ENCODE measurements around the gene NTRK2.

DNA sequence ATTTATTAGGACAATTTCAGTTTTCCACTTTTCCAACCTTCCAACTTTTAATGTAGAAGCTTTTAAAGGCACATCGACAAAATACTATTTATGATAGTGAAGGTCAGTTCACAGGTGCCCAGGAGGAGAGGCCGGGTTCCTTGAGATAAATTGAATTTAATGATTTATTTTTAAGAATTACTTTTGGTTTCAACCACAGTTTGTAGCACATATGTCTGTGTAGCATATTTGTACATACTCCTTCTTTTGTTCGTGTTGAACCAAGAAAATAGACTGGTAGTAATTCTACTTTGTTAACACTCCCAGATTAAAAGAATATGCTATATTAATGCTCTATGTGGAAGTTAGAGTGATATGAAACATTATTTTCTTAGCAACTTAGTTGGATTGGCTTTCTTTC is 46.7 kb downstream of the NTRK2 start:
- TF ChIP-seq, protein P1, sequence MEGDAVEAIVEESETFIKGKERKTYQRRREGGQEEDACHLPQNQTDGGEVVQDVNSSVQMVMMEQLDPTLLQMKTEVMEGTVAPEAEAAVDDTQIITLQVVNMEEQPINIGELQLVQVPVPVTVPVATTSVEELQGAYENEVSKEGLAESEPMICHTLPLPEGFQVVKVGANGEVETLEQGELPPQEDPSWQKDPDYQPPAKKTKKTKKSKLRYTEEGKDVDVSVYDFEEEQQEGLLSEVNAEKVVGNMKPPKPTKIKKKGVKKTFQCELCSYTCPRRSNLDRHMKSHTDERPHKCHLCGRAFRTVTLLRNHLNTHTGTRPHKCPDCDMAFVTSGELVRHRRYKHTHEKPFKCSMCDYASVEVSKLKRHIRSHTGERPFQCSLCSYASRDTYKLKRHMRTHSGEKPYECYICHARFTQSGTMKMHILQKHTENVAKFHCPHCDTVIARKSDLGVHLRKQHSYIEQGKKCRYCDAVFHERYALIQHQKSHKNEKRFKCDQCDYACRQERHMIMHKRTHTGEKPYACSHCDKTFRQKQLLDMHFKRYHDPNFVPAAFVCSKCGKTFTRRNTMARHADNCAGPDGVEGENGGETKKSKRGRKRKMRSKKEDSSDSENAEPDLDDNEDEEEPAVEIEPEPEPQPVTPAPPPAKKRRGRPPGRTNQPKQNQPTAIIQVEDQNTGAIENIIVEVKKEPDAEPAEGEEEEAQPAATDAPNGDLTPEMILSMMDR (IDR thresholded peaks at IDR 0.05): no peak
- no peak for TF ChIP-seq POLR2A (IDR thresholded peaks at IDR 0.05)
